DND-41 (cell line): ENCODE data around the gene ZNF740.

Source experiments
- ATAC-seq: fragments of 200-7000 bp; cut with Tn5 transposase; 3 replicates; pipeline ENCODE4 v1.9.1; 2021; ENCODE audit warnings: low read depth; ENCODE audit not compliant: insufficient read depth
- DNase-seq: peaks from one replicate; pipeline ENCODE4 v3.0.0-alpha.2; 2020
- H2AFZ ChIP-seq: 2 replicates; pipeline ENCODE4 v1.6.0; 2012; ENCODE audit warnings: low read depth, low read length
- H3K27ac ChIP-seq: 2 replicates; pipeline ENCODE4 v1.5.1; 2012; ENCODE audit warnings: low read length, inconsistent platforms
- H3K27me3 ChIP-seq: fragments of 200-600 bp; sonication (generic); 2 replicates; pipeline ENCODE4 v1.6.0; 2012; ENCODE audit warnings: low read length, mild to moderate bottlenecking, inconsistent platforms; ENCODE audit not compliant: insufficient read depth, poor library complexity
- H3K36me3 ChIP-seq: 2 replicates; pipeline ENCODE4 v1.5.1; 2012; ENCODE audit warnings: low read length, inconsistent platforms; ENCODE audit not compliant: insufficient read depth
- H3K4me1 ChIP-seq: 2 replicates; pipeline ENCODE4 v1.5.1; 2012; ENCODE audit warnings: mild to moderate bottlenecking, low read length; ENCODE audit not compliant: insufficient read depth
- H3K4me2 ChIP-seq: 2 replicates; pipeline ENCODE4 v1.6.0; 2012; ENCODE audit warnings: mild to moderate bottlenecking, moderate library complexity, low read length, inconsistent platforms; ENCODE audit not compliant: insufficient read depth
- H3K4me3 ChIP-seq, 2 experiments: fragments of 200-600 bp in 1 of 2; shearing (Covaris generic) in 1 of 2; 2 replicates each; pipeline ENCODE4 v1.5.1; 2012 to 2016; ENCODE audit warnings: inconsistent platforms in 2 of 2, low read length in 2 of 2, mild to moderate bottlenecking in 2 of 2, low read depth in 1 of 2, moderate library complexity in 1 of 2
- H3K79me2 ChIP-seq: 2 replicates; pipeline ENCODE4 v1.6.0; 2012; ENCODE audit warnings: low read length, inconsistent platforms; ENCODE audit not compliant: insufficient read depth
- H3K9ac ChIP-seq: 2 replicates; pipeline ENCODE4 v1.6.0; 2012; ENCODE audit warnings: low read depth, mild to moderate bottlenecking, inconsistent platforms, low read length, moderate library complexity
- H3K9me3 ChIP-seq: 2 replicates; pipeline ENCODE4 v1.5.1; 2012; ENCODE audit warnings: low read length, moderate library complexity, mild to moderate bottlenecking, inconsistent platforms; ENCODE audit not compliant: insufficient read depth, severe bottlenecking
- H4K20me1 ChIP-seq: 2 replicates; pipeline ENCODE4 v1.6.0; 2012; ENCODE audit warnings: low read length; ENCODE audit not compliant: insufficient read depth
- CTCF ChIP-seq: IDR thresholded peaks from 2 replicates; pipeline ENCODE4 v1.5.1; 2012; ENCODE audit warnings: borderline replicate concordance, low read length, moderate library complexity, mild to moderate bottlenecking; ENCODE audit not compliant: poor library complexity, severe bottlenecking; ENCODE audit errors: extremely low read depth
- EZH2 ChIP-seq: IDR thresholded peaks from 3 replicates; pipeline ENCODE4 v1.6.1; 2012; ENCODE audit warnings: borderline replicate concordance, low read depth, mild to moderate bottlenecking, moderate library complexity, low read length, inconsistent platforms; ENCODE audit not compliant: severe bottlenecking

Gene ZNF740

GRCh38 chr12:53227836-53228235 is 47.3 kb downstream of the ZNF740 start:
- H3K27ac ChIP-seq = no peak overlapping the region
- no peaks in the 10 kb centered on the region for H3K79me2 ChIP-seq

GRCh38 chr12:53229454-53229853 is 48.9 kb downstream of the ZNF740 start:
- Histone ChIP-seq H3K27ac (no peak overlapping the region), H4K20me1 (no peaks in the 10 kb centered on the region), H3K9me3 (no peaks in the 10 kb centered on the region), H3K4me3 (no peak overlapping the region), H2AFZ (no peak overlapping the region), H3K4me2 (no peak overlapping the region), H3K4me1 (peaks cover 31% of the 10 kb centered on the region), H3K36me3 (no peaks in the 10 kb centered on the region), H3K27me3 (no peaks in the 10 kb centered on the region), H3K9ac (no peak overlapping the region), H3K79me2 (no peaks in the 10 kb centered on the region)
- DNase-seq (no peak), ATAC-seq (no peak)
- no peak for TF ChIP-seq EZH2
- no peak for TF ChIP-seq CTCF

More at GRCh38 chr12:53227836-53228235, 47.3 kb downstream of the ZNF740 start:
- no peak overlapping the region for H3K9ac ChIP-seq
- no peaks in the 10 kb centered on the region for H3K27me3 ChIP-seq
- no peak overlapping the region for H2AFZ ChIP-seq
- DNase-seq (no peak), ATAC-seq (no peak)
- TF ChIP-seq CTCF = no peak
- no peak for TF ChIP-seq EZH2
- H3K9me3 ChIP-seq = no peaks in the 10 kb centered on the region
- no peak overlapping the region for H3K4me2 ChIP-seq
- no peak overlapping the region for H3K4me3 ChIP-seq
- H4K20me1 ChIP-seq = no peaks in the 10 kb centered on the region
- no peaks in the 10 kb centered on the region for H3K36me3 ChIP-seq
- peaks cover 33% of the 10 kb centered on the region for H3K4me1 ChIP-seq

- no peaks in the 10 kb centered on the region for H3K9me3 ChIP-seq
- H3K4me3 ChIP-seq = no peak overlapping the region
- H3K27me3 ChIP-seq = no peaks in the 10 kb centered on the region
- H3K27ac ChIP-seq = no peak overlapping the region
- H3K79me2 ChIP-seq = no peaks in the 10 kb centered on the region
- H3K9ac ChIP-seq = no peak overlapping the region
- H2AFZ ChIP-seq = no peak overlapping the region
- DNase-seq = no peak
- ATAC-seq = no peak
- H3K4me1 ChIP-seq = peaks cover 26% of the 10 kb centered on the region
- TF ChIP-seq EZH2 (no peak), CTCF (no peak)
- no peak overlapping the region for H3K4me2 ChIP-seq
- H3K36me3 ChIP-seq = no peaks in the 10 kb centered on the region
- no peaks in the 10 kb centered on the region for H4K20me1 ChIP-seq
Observed at GRCh38 chr12:53230108-53230845, 49.8 kb downstream of the ZNF740 start.

- TF ChIP-seq CTCF = no peak
- TF ChIP-seq EZH2 = no peak
- Histone ChIP-seq H3K79me2 (no peaks in the 10 kb centered on the region), H3K27ac (no peak overlapping the region), H3K9ac (peak overlapping the region; percentile 45), H3K4me1 (peaks cover 26% of the 10 kb centered on the region), H2AFZ (peak overlapping the region; percentile 61), H3K4me3 (peak overlapping the region in 1 of 2 experiments; percentile 51; a peak in 3 of 4 replicates), H3K36me3 (no peaks in the 10 kb centered on the region), H3K27me3 (no peaks in the 10 kb centered on the region), H3K9me3 (no peaks in the 10 kb centered on the region), H3K4me2 (peak overlapping the region; percentile 91), H4K20me1 (no peaks in the 10 kb centered on the region)
- ATAC-seq = no peak
- no peak for DNase-seq
Observed at GRCh38 chr12:53231671-53231920, 51.1 kb downstream of the ZNF740 start.
